HG03342 (cell line): Measurements from ENCODE around the gene GNAS.
"Not testable (repeated sequence)": the region's sequence is repeated elsewhere in the genome, so short reads cannot be mapped to it uniquely, and the experiment has no call there.

Experiments used
- ATAC-seq: cut with Tn5 transposase; IDR thresholded peaks from one replicate; pipeline ENCODE4 v1.9.1; 2021; ENCODE audit warnings: mild to moderate bottlenecking, moderate library complexity; ENCODE audit not compliant: unreplicated experiment

The GNAS gene

GRCh38 chr20:58852543-58853271 is at the start of gene GNAS:
TSS of gene GNAS (plus strand) at chr20:58852716.
- ATAC-seq = no peak

- ATAC-seq = no peak
These were observed 49.0 kb upstream of the GNAS start for GRCh38 chr20:58803533-58803932.

GRCh38 chr20:58807801-58808200 is 44.7 kb upstream of the GNAS start:
- ATAC-seq = no peak

GRCh38 chr20:58808271-58809046 is 44.1 kb upstream of the GNAS start:
- no peak for ATAC-seq

- no peak for ATAC-seq
These were observed 42.2 kb upstream of the GNAS start for GRCh38 chr20:58810116-58810878.

- ATAC-seq = no peak
These were observed 41.7 kb upstream of the GNAS start for GRCh38 chr20:58810879-58811250.

GRCh38 chr20:58811334-58811733 is 41.2 kb upstream of the GNAS start:
- no peak for ATAC-seq

- ATAC-seq = no peak
These were observed 39.1 kb upstream of the GNAS start for GRCh38 chr20:58813369-58813768.

GRCh38 chr20:58815448-58815847 is 37.1 kb upstream of the GNAS start:
- no peak for ATAC-seq

- ATAC-seq = no peak
These were observed 36.5 kb upstream of the GNAS start for GRCh38 chr20:58816051-58816450.

GRCh38 chr20:58816957-58817651 is 35.4 kb upstream of the GNAS start:
- ATAC-seq = no peak

- no peak for ATAC-seq
These were observed 34.8 kb upstream of the GNAS start for GRCh38 chr20:58817748-58818147.

- ATAC-seq = no peak
These were observed 33.8 kb upstream of the GNAS start for GRCh38 chr20:58818586-58819285.

GRCh38 chr20:58819921-58820320 is 32.6 kb upstream of the GNAS start:
- ATAC-seq = no peak

- ATAC-seq = not testable (repeated sequence)
These were observed 32.0 kb upstream of the GNAS start for GRCh38 chr20:58820515-58820914.

GRCh38 chr20:58822149-58822548 is 30.4 kb upstream of the GNAS start:
- ATAC-seq = no peak

- no peak for ATAC-seq
These were observed 29.5 kb upstream of the GNAS start for GRCh38 chr20:58822748-58823730.

- ATAC-seq = no peak
These were observed 27.7 kb upstream of the GNAS start for GRCh38 chr20:58824843-58825242.

- ATAC-seq = no peak
These were observed 27.1 kb upstream of the GNAS start for GRCh38 chr20:58825450-58825849.
